ENCODE measurements around the gene MAD1L1.

MAD1L1 gene

DNA sequence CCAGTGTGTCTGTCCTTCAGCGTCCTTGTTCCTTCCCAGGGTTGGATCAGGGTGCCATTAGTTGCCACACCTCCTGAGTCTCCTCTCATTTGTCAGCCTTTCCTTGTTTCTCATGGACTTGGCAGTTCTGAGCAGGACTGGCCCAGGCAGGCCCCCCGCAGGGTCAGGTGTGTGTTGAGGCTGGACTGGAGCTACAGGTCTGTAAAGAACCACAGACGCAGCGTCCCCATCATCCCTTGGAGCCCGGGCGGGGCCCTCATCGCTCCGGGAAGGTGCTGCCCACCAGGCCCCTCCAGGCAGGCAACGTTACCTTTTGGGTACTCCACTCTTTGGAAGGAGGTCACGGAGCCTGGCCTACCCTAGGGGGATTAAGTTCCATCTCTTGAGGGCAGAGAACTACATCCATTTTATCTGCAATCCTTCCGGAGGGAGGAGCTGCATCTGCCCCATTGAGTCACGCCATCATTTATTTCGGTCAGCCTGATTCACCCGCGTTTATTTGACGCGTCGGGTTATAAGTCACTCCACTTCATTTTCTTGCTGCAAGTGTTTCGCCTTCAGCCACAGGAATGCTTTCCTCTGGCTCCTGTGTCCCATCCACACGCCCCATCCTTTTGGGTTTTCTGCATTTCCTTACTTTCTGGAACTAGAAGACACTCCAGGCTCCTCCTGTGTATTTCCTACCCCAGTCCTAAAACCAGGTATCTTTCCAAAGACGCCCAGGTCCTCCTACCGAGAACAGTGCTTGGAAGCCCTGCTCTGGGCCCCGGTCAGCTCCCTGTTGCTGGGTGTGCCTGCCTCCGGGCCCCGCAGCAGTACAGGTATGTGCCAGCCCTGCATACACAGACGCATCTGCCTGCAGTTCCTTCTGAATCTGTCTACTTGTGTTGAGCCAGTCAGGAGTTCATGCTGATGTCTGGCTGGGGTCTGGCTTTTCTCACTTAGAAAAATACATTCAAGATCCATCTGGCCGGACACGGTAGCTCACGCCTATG, 141.9 kb downstream of the MAD1L1 start:
- Histone ChIP-seq H3K27me3 (ENCODE audit: control insufficient read depth in 5 of 5, insufficient read depth in 4 of 5, low read length in 5 of 5) (no peaks in the 10 kb centered on the region), H3K9me3 (ENCODE audit: control insufficient read depth in 5 of 5, low read length in 5 of 5) (no peaks in the 10 kb centered on the region), H3K36me3 (ENCODE audit: control insufficient read depth in 5 of 5, insufficient read depth in 5 of 5, low read length in 5 of 5) (peaks cover 0 to 18% (median 5%) of the 10 kb centered on the region in 5 donors), H3K9ac (ENCODE audit: low read length in 5 of 5) (no peak overlapping the region), H3K4me3 (ENCODE audit: low read depth in 1 of 5, low read length in 5 of 5) (no peak overlapping the region), H3K4me1 (ENCODE audit: control insufficient read depth in 5 of 5, insufficient read depth in 5 of 5, low read length in 5 of 5) (no peaks in the 10 kb centered on the region), H3K27ac (ENCODE audit: low read depth, low read length) (no peak overlapping the region)

GRCh38 chr7:2088801-2089200, 143.9 kb downstream of the MAD1L1 start:
- Histone ChIP-seq H3K9ac (ENCODE audit: low read length in 5 of 5) (no peak overlapping the region), H3K27ac (ENCODE audit: low read depth, low read length) (no peak overlapping the region), H3K27me3 (ENCODE audit: control insufficient read depth in 5 of 5, insufficient read depth in 4 of 5, low read length in 5 of 5) (no peaks in the 10 kb centered on the region), H3K9me3 (ENCODE audit: control insufficient read depth in 5 of 5, low read length in 5 of 5) (no peaks in the 10 kb centered on the region), H3K4me1 (ENCODE audit: control insufficient read depth in 5 of 5, insufficient read depth in 5 of 5, low read length in 5 of 5) (no peaks in the 10 kb centered on the region), H3K36me3 (ENCODE audit: control insufficient read depth in 5 of 5, insufficient read depth in 5 of 5, low read length in 5 of 5) (peaks cover 0 to 22% (median 6%) of the 10 kb centered on the region in 5 donors), H3K4me3 (ENCODE audit: low read depth in 1 of 5, low read length in 5 of 5) (no peak overlapping the region)

GRCh38 chr7:2087744-2088143, 145.0 kb downstream of the MAD1L1 start:
- Histone ChIP-seq H3K36me3 (ENCODE audit: control insufficient read depth in 5 of 5, insufficient read depth in 5 of 5, low read length in 5 of 5) (peaks cover 0 to 25% (median 11%) of the 10 kb centered on the region in 5 donors), H3K4me3 (ENCODE audit: low read depth in 1 of 5, low read length in 5 of 5) (no peak overlapping the region), H3K4me1 (ENCODE audit: control insufficient read depth in 5 of 5, insufficient read depth in 5 of 5, low read length in 5 of 5) (no peaks in the 10 kb centered on the region), H3K27ac (ENCODE audit: low read depth, low read length) (no peak overlapping the region), H3K9me3 (ENCODE audit: control insufficient read depth in 5 of 5, low read length in 5 of 5) (no peaks in the 10 kb centered on the region), H3K9ac (ENCODE audit: low read length in 5 of 5) (no peak overlapping the region), H3K27me3 (ENCODE audit: control insufficient read depth in 5 of 5, insufficient read depth in 4 of 5, low read length in 5 of 5) (no peaks in the 10 kb centered on the region)

GRCh38 chr7:2086229-2086628, 146.5 kb downstream of the MAD1L1 start:
- no peak overlapping the region for H3K27ac ChIP-seq (ENCODE audit: low read depth, low read length)
- no peak overlapping the region for H3K4me3 ChIP-seq (ENCODE audit: low read depth in 1 of 5, low read length in 5 of 5)
- H3K4me1 ChIP-seq (ENCODE audit: control insufficient read depth in 5 of 5, insufficient read depth in 5 of 5, low read length in 5 of 5), result no peaks in the 10 kb centered on the region
- H3K36me3 ChIP-seq (ENCODE audit: control insufficient read depth in 5 of 5, insufficient read depth in 5 of 5, low read length in 5 of 5), result peaks cover 0 to 25% (median 12%) of the 10 kb centered on the region in 5 donors
- no peaks in the 10 kb centered on the region for H3K27me3 ChIP-seq (ENCODE audit: control insufficient read depth in 5 of 5, insufficient read depth in 4 of 5, low read length in 5 of 5)
- no peaks in the 10 kb centered on the region for H3K9me3 ChIP-seq (ENCODE audit: control insufficient read depth in 5 of 5, low read length in 5 of 5)
- H3K9ac ChIP-seq (ENCODE audit: low read length in 5 of 5), result no peak overlapping the region

GRCh38 chr7:2085804-2086203, 146.9 kb downstream of the MAD1L1 start:
- Histone ChIP-seq H3K36me3 (ENCODE audit: control insufficient read depth in 5 of 5, insufficient read depth in 5 of 5, low read length in 5 of 5) (peaks cover 0 to 25% (median 12%) of the 10 kb centered on the region in 5 donors), H3K4me1 (ENCODE audit: control insufficient read depth in 5 of 5, insufficient read depth in 5 of 5, low read length in 5 of 5) (no peaks in the 10 kb centered on the region), H3K4me3 (ENCODE audit: low read depth in 1 of 5, low read length in 5 of 5) (no peak overlapping the region), H3K9ac (ENCODE audit: low read length in 5 of 5) (no peak overlapping the region), H3K27ac (ENCODE audit: low read depth, low read length) (no peak overlapping the region), H3K27me3 (ENCODE audit: control insufficient read depth in 5 of 5, insufficient read depth in 4 of 5, low read length in 5 of 5) (no peaks in the 10 kb centered on the region), H3K9me3 (ENCODE audit: control insufficient read depth in 5 of 5, low read length in 5 of 5) (no peaks in the 10 kb centered on the region)

DNA sequence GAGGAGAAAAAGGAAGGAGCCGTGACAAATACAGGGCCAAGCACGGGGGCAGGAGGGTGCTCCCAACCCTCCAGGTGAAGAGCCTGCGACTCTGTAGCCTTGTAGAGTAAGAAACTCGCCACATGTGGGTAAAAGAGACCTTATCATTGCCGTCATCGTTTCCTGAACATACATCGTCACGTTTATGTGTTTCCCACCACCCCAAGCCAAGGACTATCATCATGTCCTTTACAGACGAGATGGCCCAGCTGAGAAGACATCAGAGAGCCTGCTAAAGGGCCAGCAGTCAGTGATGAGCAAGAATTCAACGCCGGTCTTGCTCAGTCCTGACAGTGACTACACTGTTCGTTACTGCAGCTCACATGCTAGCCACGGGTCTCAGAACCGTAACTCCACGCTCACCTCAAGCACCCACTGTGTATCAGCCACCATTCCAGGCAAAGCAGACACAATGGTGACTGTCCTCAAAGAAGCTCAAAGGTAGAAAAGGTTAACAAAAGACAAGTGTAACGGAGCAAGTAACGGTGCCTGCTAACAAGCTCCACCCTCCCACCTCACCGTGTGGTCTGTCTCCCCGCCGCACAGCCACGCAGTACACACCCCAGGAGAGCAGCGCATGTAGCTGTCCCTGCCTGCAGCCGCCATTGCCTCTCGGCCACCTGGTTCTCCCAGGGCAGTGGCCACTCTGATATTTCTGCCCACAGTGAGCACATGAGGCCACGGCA, 147.8 kb downstream of the MAD1L1 start:
- Histone ChIP-seq H3K9me3 (ENCODE audit: control insufficient read depth in 5 of 5, low read length in 5 of 5) (no peaks in the 10 kb centered on the region), H3K4me3 (ENCODE audit: low read depth in 1 of 5, low read length in 5 of 5) (no peak overlapping the region), H3K4me1 (ENCODE audit: control insufficient read depth in 5 of 5, insufficient read depth in 5 of 5, low read length in 5 of 5) (no peaks in the 10 kb centered on the region), H3K9ac (ENCODE audit: low read length in 5 of 5) (no peak overlapping the region), H3K27ac (ENCODE audit: low read depth, low read length) (no peak overlapping the region), H3K27me3 (ENCODE audit: control insufficient read depth in 5 of 5, insufficient read depth in 4 of 5, low read length in 5 of 5) (no peaks in the 10 kb centered on the region), H3K36me3 (ENCODE audit: control insufficient read depth in 5 of 5, insufficient read depth in 5 of 5, low read length in 5 of 5) (peaks cover 0 to 18% (median 11%) of the 10 kb centered on the region in 5 donors)

- Histone ChIP-seq H3K9me3 (ENCODE audit: control insufficient read depth in 5 of 5, low read length in 5 of 5) (no peaks in the 10 kb centered on the region), H3K4me1 (ENCODE audit: control insufficient read depth in 5 of 5, insufficient read depth in 5 of 5, low read length in 5 of 5) (no peaks in the 10 kb centered on the region), H3K9ac (ENCODE audit: low read length in 5 of 5) (no peak overlapping the region), H3K27ac (ENCODE audit: low read depth, low read length) (no peak overlapping the region), H3K36me3 (ENCODE audit: control insufficient read depth in 5 of 5, insufficient read depth in 5 of 5, low read length in 5 of 5) (peaks cover 0 to 17% (median 11%) of the 10 kb centered on the region in 5 donors), H3K4me3 (ENCODE audit: low read depth in 1 of 5, low read length in 5 of 5) (no peak overlapping the region), H3K27me3 (ENCODE audit: control insufficient read depth in 5 of 5, insufficient read depth in 4 of 5, low read length in 5 of 5) (no peaks in the 10 kb centered on the region)
Measured at GRCh38 chr7:2084331-2084730, 148.4 kb downstream of the MAD1L1 start.

DNA sequence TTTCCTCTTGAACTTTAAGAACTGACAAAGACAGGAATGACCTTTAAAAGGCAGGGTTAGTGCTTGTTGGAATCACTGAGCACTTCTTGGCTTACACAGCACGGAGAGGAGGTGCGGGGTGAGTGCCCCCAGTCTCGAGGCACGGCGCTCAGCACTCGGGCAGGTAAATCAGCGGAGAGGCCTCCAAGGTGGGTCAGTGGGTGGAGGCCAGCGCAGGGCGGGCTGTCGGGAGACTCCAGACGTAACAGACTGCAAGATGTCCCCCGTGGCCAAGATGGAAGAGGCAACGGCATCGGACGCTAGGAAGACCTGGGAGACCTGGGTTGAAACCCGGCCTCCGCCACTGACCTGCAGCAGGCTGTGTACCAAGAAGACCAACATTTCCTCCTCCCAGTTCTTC, 149.4 kb downstream of the MAD1L1 start:
- no peak overlapping the region for H3K27ac ChIP-seq (ENCODE audit: low read depth, low read length)
- H3K4me1 ChIP-seq (ENCODE audit: control insufficient read depth in 5 of 5, insufficient read depth in 5 of 5, low read length in 5 of 5), result no peaks in the 10 kb centered on the region
- peaks cover 0 to 19% (median 11%) of the 10 kb centered on the region in 5 donors for H3K36me3 ChIP-seq (ENCODE audit: control insufficient read depth in 5 of 5, insufficient read depth in 5 of 5, low read length in 5 of 5)
- no peak overlapping the region for H3K9ac ChIP-seq (ENCODE audit: low read length in 5 of 5)
- no peak overlapping the region for H3K4me3 ChIP-seq (ENCODE audit: low read depth in 1 of 5, low read length in 5 of 5)
- no peaks in the 10 kb centered on the region for H3K9me3 ChIP-seq (ENCODE audit: control insufficient read depth in 5 of 5, low read length in 5 of 5)
- no peaks in the 10 kb centered on the region for H3K27me3 ChIP-seq (ENCODE audit: control insufficient read depth in 5 of 5, insufficient read depth in 4 of 5, low read length in 5 of 5)

DNA sequence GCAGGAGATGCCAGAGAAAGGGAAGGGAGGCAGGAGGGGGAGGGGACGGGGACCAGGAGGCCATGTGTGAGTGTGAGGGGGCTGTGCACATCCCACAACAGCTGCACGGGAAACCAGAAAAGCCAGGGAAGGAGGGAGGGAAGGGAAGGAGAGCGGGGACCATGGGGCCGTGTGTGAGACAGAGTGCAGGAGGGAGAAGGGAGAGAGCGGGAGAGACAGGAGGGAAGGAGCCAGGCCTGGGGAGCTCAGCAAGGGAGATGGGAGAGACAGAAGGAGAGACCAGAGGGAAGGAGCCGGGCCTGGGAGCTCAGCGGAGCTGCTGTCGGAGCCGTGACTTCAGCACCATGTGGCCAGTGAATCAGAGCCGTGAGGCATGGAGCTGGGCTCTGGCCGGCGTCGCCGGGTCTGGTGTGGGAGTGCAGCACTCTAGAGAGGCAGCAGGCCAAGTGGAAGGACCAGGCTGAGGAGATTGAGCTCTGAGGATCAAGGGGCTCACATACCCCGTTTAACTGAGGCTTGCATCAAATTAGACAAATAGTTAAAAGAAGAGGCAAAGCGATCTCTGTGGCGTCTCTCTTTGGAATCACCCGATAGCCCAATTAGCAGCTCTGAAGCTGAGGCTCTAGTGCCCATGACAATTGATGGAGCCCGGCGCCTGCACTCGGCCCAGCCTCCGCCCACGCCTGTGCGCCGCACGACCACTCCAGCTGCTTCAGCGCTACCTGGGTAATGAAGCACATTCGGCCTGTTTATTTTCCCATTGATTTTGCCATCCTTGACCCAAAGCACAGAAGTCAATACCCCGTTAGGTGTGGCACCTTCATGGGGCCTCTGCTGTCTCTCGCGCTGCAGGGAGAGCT, 150.4 kb downstream of the MAD1L1 start:
- Histone ChIP-seq H3K4me3 (ENCODE audit: low read depth in 1 of 5, low read length in 5 of 5) (no peak overlapping the region), H3K36me3 (ENCODE audit: control insufficient read depth in 5 of 5, insufficient read depth in 5 of 5, low read length in 5 of 5) (peaks cover 0 to 16% (median 11%) of the 10 kb centered on the region in 5 donors), H3K9ac (ENCODE audit: low read length in 5 of 5) (no peak overlapping the region), H3K4me1 (ENCODE audit: control insufficient read depth in 5 of 5, insufficient read depth in 5 of 5, low read length in 5 of 5) (no peaks in the 10 kb centered on the region), H3K27me3 (ENCODE audit: control insufficient read depth in 5 of 5, insufficient read depth in 4 of 5, low read length in 5 of 5) (no peaks in the 10 kb centered on the region), H3K27ac (ENCODE audit: low read depth, low read length) (no peak overlapping the region), H3K9me3 (ENCODE audit: control insufficient read depth in 5 of 5, low read length in 5 of 5) (no peaks in the 10 kb centered on the region)

Data from subcutaneous abdominal adipose tissue (tissue), 5 donors.